WI38 (cell line): ENCODE results near the gene TSSK1B.
"Not testable (repeated sequence)": the region's sequence is repeated elsewhere in the genome, so short reads cannot be mapped to it uniquely, and the experiment has no call there.

Source experiments
- H3K4me3 ChIP-seq: 2 replicates; pipeline ENCODE4 v1.5.1; 2011; ENCODE audit warnings: low read depth, mild to moderate bottlenecking, control low read depth, low read length
- TF ChIP-seq, protein P1 (sequence below): IDR thresholded peaks from 2 replicates; pipeline ENCODE4 v1.5.1; 2012; ENCODE audit warnings: low read depth, mild to moderate bottlenecking, control low read depth, low read length

The TSSK1B gene, protein sequence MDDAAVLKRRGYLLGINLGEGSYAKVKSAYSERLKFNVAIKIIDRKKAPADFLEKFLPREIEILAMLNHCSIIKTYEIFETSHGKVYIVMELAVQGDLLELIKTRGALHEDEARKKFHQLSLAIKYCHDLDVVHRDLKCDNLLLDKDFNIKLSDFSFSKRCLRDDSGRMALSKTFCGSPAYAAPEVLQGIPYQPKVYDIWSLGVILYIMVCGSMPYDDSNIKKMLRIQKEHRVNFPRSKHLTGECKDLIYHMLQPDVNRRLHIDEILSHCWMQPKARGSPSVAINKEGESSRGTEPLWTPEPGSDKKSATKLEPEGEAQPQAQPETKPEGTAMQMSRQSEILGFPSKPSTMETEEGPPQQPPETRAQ

DNA sequence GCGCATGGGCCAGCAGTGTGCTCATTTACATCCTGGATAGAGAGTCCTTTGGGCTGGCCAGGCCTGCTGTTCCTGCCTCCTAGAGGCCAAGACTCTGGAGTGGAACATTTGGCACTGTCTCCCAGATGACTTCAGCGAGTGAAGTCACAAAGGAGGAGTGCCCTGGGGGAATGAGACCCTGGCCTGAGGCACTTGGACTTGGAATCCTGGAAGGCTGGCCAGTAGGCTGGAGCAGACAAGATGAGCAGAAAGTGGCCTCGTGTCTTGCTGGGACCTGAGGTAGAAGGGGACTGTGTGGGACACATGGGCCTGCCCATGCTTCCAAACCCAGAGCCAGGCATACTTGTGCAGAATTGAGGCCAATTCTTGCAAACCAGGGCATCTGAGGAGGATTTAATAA, at the start of gene TSSK1B:
TSSK1B (minus strand) TSS at position 101 of the 400 bp plus-strand sequence. CDS start 150 bp downstream, outside the sequence.
- TF ChIP-seq, protein P1, sequence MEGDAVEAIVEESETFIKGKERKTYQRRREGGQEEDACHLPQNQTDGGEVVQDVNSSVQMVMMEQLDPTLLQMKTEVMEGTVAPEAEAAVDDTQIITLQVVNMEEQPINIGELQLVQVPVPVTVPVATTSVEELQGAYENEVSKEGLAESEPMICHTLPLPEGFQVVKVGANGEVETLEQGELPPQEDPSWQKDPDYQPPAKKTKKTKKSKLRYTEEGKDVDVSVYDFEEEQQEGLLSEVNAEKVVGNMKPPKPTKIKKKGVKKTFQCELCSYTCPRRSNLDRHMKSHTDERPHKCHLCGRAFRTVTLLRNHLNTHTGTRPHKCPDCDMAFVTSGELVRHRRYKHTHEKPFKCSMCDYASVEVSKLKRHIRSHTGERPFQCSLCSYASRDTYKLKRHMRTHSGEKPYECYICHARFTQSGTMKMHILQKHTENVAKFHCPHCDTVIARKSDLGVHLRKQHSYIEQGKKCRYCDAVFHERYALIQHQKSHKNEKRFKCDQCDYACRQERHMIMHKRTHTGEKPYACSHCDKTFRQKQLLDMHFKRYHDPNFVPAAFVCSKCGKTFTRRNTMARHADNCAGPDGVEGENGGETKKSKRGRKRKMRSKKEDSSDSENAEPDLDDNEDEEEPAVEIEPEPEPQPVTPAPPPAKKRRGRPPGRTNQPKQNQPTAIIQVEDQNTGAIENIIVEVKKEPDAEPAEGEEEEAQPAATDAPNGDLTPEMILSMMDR, result no peak
- H3K4me3 ChIP-seq, result no peak within 1 kb of the TSS

DNA sequence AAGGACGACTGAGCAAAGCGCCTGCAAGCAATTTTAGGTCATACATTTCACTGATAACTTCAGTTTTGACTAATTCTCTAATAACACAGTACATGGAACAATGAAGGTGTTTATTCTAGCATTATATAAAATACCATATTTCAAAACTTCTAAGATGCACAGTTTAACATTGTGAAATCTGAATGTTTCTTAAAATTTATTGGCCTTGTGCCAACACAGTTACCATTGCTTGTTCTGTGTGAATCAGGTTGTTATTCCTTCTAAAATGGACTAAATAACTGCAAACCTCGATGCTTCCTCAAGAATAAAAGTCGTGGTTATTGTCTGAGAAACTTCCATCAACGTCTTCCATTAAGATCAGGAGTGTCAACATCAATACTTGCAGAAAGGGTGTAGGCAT, 45.5 kb upstream of the TSSK1B start:
- TF ChIP-seq, protein P1, result no peak
- H3K4me3 ChIP-seq, result no peak overlapping the region

DNA sequence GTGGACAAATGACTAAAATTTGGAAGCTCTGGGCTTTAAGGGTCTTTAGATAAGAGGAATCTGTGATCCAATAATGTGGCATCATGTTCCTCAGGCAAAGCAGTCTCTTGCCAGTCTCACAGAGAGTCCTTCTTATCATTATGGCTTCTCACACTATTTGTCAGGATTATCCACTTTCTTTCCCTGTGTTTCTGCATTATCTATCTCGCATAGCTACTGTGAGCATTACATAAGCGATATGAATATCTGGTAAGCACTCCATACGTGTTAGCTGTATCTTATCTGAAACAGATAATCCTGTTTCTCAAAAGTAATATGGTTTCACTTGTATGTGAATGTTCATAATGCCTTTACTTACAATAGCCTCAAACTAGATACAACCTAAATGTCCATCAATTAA, 43.9 kb upstream of the TSSK1B start:
- H3K4me3 ChIP-seq, result no peak overlapping the region
- TF ChIP-seq, protein P1, result no peak

DNA sequence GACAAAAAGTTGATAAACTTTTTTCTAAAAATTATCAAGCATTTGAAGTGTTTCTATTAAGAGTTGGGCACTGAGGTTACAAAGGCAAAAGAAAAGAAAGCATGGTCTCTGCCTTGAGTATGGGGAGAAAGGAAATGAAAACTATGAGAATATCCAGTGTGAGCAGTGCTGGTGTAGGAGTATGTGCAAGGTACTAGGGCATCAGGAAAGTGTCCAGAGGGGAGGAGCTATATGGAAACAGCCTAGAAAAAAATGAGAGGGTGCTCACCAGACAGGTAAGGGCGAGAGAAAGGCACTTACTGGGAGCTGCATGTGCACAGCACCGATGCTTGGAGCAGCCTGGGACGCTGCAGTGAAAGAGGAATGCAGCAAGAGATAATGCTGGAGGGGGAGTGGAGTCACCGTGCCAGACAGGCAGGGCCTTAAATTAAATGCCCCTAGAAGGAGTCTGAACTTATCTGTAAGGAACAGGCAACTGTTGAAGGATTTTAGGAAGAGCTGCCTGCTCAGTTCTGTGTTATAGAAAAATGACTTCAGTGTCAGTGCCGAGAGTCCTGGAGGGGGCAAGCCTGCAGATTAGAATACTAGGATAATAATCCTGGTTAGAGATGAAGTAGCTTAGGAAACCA, 39.4 kb upstream of the TSSK1B start:
- TF ChIP-seq, protein P1, result no peak
- no peak overlapping the region for H3K4me3 ChIP-seq

DNA sequence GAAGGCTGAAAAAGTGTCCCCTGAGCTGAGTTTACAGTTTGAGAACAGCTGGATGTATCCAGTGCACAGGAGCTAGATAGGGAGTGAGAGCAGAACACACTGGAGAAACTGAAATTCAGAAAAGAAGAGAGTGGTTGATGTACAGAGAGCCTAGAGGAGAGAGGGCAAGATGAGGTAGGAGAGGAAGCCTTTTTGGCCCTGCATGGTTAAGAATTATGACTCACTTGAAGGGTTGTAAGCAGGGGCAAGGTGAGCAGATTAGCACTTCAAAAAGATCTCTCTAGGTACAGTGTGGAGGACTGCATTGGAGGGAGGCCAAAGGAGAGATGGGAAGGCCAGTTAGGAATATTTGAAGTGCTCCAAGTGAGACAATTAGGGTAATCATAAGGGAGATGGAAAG, 28.2 kb upstream of the TSSK1B start:
- TF ChIP-seq, protein P1, result no peak
- no peak overlapping the region for H3K4me3 ChIP-seq

DNA sequence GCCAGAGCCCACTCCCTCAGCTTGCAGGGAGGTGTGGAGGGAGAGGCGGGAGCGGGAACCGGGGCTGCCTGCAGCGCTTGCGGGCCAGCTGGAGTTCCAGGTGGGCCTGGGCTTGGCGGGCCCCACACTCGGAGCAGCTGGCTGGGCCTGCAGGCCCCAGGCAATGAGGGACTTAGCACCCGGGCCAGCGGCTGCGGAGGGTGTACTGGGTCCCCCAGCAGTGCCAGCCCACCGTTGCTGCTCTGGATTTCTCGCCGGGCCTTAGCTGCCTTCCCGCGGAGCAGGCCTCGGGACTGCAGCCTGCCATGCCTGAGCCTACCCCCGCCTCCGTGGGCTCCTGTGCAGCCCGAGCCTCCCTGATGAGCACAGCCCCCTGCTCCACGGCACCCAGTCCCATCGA, 22.3 kb upstream of the TSSK1B start:
- H3K4me3 ChIP-seq, result not testable (repeated sequence)

DNA sequence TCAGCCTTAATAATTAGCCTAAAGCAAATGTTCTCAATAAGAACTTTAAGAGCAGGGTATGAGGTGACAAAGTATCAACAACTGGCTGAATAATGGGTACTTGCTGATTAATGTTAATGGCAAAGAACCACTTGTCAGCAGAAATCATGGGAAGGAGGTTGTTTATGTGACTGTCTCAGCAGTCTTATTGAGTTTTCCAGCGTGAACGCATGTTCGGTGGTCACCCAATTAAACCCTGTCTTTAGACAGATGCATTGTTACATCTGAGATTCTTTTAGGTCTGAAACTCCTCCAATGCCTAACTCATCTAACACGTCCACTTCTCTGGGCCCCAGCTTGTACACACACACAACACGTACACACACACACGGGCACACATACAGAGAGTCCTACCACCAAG, 18.2 kb upstream of the TSSK1B start:
- TF ChIP-seq, protein P1, result no peak
- no peak overlapping the region for H3K4me3 ChIP-seq

DNA sequence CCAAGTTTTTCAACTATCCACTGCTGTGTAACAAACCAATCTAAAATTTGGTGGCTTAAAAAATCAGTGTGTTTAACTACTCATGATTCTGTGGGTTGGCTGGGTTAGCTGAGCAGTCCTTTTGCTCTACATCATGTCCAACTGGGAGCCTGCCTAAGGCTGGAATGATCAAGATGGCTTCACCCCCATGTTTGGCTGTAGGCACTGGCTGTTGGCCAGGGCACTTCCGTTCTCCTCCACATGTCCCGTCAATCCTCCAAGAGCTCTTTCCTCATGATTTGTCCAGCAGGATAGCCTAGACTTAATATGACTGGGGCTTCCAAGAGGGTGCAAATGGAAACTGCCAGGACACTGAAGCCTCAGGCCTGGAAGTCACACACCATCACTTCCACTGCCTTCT, 17.0 kb upstream of the TSSK1B start:
- TF ChIP-seq, protein P1, result no peak
- H3K4me3 ChIP-seq, result no peak overlapping the region
